Fibroblast of skin of left quadriceps (primary cell): Measurements from ENCODE around the gene PRR19.

Experiments
- DNase-seq, 2 experiments: peaks; one replicate each; pipeline ENCODE4 v3.0.0-alpha.2; 2013; ENCODE audit warnings: low read depth in 2 of 2

Gene PRR19

GRCh38 chr19:42271045-42271419, 30.9 kb upstream of the PRR19 start:
- DNase-seq: no peak

- DNase-seq: no peak
These were observed 29.9 kb upstream of the PRR19 start for GRCh38 chr19:42271861-42272534.

DNA sequence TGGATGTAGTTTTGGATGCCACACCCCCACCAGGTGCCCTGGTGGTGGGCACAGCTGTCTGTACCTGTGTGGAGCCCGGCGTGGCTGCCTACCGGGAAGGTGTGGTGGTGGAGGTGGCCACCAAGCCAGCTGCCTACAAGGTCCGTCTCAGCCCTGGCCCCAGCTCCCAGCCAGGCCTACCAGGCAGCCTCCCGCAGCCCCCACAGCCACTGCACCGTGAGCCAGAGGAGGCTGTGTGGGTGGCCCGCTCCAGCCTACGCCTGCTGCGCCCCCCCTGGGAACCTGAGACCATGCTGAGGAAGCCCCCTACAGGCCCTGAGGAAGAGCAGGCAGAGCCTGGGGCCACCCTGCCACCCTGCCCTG, 29.4 kb upstream of the PRR19 start:
- DNase-seq: no peak

DNA sequence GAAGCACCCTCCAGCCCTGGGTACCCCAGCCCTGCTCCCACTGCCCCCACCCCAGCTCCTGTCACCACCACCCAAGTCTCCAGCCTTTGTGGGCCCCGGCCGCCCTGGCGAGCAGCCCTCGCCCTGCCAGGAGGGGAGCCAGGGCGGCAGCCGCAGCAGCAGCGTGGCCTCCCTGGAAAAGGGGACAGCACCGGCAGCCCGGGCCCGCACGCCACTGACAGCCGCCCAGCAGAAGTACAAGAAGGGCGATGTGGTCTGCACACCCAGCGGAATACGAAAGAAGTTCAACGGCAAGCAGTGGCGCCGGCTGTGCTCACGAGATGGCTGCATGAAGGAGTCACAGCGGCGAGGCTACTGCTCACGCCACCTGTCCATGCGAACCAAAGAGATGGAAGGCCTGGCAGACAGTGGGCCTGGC, 28.9 kb upstream of the PRR19 start:
- no peak for DNase-seq

DNA sequence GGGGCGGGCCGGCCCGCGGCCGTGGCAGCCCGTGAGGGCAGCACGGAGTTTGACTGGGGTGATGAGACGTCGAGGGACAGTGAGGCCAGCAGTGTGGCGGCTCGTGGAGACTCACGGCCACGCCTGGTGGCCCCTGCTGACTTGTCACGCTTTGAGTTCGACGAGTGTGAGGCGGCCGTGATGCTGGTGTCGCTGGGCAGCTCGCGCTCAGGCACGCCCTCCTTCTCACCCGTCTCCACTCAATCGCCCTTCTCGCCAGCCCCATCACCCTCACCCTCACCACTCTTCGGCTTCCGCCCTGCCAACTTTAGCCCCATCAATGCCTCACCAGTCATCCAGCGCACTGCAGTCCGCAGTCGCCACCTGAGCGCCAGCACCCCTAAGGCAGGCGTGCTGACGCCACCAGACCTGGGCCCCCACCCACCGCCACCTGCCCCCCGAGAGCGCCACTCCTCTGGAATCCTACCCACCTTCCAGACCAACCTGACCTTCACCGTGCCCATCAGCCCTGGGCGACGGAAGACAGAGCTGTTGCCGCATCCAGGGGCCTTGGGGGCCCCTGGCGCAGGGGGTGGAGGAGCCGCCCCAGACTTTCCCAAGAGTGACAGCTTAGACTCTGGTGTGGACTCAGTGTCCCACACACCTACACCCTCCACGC, 28.4 kb upstream of the PRR19 start:
- DNase-seq: no peak

- DNase-seq: no peak
These were observed 27.8 kb upstream of the PRR19 start for GRCh38 chr19:42274065-42274682.

DNA sequence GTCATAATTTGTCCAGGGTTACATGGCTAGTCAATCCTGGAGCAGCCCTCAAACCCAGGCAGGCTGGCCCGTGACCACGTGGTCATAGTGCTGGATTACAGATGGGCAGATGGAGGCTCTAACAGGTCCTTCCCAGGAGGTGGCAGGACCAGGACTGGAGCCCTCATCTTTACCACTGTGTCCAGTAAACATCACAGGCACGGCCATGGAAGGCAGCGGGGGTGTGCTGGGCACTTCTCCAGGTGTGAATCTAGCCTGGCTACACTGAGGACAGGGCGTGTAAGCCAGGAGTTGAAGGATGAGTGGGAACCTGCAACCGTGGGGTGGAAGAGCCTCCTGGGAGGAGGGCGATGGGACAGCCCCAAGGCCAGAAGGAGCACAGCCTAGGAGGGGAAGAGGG, 26.8 kb upstream of the PRR19 start:
- no peak for DNase-seq

GRCh38 chr19:42275517-42275916, 26.4 kb upstream of the PRR19 start:
- DNase-seq: no peak

DNA sequence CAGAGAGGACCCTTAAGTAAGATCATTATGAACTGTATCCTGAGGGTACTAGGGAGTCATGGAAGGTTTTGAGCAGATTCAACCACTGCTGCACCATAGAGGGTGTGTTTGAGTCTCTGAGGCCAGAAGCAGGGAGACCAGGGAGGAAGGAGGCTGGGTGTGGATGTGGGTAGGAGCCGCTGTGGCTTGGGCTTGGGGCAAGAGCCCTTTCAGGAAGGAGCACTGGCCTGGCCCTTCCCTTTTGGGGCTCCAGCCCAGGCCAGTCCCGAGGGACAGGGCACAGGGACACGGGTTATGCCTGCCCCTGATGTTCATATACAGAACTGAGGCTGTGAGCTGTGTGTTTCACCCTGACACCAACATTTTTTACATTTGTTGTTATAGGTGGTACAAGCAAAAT, 25.6 kb upstream of the PRR19 start:
- no peak for DNase-seq

DNA sequence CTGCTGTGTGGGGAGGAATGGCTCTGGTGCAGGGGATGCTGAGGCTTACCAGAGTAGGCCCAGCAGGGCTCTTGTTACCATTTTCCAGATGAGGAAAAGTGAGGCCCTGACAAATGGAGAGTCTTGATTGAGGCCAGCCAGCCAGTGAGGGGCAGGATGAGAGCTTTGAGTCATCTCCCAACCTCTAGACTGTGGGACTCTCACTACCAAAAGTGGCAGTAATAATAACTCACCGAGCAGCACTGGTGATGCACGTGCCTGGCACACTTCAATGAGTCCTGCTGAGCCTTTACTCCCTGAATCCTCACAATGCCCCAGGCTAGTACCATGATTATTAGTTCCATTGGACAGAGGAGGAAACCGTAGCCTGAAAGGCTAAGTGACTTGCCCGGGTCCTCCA, 25.1 kb upstream of the PRR19 start:
- DNase-seq: no peak

DNA sequence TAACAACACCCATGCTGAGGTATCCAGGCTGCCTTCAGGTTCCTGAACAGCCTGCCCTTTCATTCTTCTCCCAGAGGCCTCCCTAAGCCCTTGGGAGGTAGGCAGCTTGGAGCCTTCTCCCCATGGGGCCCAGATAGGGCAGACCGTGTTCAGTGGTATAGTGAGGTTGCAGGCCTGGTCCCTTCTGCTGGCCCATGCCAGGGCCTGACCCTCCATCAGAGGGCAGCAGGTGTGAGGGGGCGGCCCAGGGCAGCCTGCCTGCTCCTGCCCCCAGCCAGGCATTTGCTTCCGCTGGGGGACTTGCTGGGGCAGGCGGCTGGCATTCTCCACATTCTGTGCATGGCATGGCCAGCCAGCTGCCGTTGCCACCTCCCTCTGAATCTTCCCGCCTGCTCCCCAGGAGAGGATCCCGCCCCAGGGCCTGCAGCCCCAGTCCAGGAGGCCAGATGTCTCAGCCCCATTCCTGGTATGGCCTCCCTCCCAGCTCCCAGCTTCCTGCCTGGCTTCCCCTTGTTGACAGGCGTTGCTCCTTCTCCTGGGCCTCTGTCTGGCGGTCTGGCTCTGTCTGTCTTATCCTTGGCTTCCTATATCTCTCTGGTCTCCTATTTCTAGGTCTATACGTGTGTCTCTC, 24.0 kb upstream of the PRR19 start:
- DNase-seq: no peak

DNA sequence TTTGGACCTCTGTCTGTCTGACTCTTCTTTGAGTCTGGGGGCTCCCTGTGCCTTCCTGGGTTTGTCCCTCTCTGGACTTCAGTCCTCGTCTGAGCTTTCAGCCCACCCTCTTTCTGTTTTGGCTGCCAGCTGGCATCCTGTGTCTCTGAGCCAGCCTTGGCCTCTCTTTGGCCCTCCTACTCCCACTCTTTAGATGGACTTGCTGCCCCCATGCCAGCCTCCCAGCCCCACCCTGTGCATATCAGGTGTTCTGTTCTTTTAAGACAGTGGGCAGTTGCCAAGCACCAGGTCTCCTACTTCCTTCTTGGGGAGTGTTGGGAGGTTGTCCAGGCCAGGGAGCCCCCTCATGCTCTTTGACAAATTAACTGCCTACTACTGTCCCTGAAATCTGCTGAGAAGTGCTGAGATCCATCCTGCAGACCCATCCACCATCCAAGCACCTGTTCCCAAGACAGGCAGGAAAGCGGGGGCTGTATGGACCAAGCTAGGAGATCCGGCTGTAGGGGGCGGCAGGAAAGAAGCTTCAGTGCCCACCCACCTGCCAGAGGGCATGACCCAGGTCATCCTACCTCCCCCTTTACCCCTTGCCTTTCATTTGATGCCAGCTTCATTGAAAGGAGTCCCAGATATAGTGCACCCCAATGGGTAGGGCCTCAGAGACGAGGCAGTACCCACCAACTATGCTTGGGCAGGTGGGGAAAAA, 23.3 kb upstream of the PRR19 start:
- DNase-seq: no peak

DNA sequence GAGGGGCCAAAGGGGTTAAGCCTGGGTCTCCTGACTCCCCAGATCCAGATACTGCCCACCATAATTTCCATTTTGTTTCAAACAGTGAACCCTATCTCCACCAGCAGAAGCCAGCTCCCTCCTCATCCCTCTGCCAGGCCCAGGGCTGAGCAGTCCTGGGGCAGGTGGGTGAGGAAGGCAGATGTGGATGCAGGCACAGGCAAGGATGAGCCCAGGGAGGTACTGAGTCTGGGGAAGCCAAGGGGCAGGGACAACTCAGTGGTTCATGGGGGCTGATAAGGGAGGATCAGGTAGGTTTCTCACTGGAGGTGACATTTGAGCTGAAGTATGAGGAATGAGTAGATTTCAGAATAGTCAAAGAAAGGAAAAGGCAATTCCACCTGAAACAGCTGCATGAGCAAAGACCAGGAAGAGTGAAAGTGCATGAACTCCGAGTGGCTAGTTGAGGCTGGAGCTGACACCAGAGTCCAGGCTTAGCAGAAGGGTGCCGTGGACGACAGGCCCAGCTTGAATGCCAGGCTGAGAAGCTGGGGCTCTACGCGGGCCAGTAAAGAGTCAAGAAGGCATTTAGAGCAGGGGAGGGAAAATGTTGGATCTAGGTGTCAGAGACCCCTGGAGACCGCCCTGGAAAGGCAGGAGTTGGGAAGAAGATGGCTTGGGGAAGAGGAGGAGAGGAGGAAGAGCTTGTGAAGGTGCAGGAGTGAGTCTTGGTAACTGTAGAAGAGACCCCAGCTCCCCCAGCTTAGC, 22.6 kb upstream of the PRR19 start:
- DNase-seq: no peak

DNA sequence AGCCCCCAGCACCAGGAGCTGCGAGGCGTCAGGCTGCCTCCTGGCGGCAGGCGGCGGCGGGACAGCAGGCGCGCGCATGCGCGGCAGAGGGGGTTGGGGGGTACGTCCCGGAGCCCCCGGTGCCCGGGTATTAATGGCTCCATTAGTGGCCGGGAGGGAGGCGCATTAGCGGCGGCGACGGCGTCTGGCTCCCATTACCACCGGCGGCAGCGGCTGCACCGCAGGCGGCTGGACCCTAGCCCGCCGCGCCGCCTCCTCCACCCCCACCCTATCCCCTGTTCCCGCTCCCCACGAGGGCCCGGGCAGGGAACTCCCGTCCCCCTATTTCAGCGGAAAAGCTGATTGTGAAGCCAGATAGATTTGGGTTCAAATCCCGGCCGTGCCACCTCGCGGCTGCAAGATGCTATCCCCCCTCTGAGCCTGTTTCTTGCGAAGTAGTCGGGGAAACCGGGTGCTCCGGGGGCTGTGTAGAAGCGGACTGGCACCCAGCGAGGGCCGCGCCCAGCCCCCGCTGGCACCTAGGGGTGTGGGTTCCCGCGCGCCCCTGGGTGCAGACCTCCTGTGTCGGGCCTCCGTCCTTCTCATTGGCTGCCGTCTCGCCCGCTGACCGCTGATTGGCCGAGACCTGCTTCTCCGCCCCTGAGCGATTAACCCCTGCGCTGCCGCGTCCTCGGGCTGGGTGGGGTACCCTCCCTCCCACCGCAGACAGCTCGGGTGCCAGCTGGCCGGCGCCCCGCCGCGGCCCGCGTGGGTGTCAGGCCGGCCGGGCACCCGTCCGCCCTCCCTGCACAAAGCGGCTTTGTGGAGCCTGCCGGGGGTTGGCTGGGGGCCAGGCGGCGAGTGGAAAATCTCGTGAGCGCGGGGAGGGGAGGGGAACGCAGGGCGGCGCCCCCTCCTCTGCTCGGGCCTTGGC, 21.8 kb upstream of the PRR19 start:
- DNase-seq: peak; percentile 81 to 82

- DNase-seq: no peak
These were observed 21.2 kb upstream of the PRR19 start for GRCh38 chr19:42280815-42281145.

GRCh38 chr19:42281146-42281826, 20.6 kb upstream of the PRR19 start:
- DNase-seq: no peak

DNA sequence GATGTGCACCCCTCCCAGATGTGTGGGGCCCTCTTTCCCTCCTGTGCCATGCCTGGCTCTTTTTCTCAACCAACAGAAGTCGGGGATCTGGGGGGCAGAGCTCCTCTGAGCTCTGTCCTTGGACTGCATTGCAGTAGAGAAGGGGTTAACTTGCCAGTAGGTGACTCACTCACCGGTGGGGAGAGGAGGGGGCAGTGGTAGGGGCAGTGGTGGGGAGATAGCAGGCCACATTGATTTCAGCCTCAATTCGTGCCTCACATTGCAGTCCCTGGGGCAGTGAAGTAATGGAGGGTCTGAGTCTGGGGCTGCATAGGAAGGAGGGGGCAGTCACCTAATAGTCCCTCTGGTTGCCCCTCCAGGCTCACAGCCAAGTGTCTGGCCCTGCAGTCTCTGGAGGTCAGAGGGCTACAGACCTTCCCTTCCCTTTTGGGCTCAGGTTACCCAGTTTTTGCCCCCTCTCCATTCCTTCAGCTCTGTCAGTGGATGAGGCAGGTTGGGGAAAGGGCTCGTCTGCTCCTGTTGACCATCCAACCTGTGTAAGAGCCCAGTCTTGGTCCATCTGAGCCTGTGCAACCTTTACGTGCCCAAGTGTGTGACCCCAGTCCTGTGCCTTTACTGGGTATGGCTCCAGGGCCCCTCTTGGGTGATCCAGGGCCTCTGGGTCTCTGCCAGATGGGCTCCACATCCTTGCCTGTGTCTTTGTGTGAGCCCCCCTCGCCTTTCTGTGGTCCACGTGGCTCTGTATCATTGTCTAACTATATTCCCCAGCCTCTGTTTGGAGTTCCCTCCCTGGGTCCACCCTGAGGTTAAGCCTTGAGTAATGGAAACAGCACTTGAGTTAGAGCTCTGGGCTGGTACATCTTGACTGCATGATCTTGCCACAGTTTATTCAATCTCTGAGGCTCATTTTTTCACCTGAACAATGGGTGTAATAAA, 19.8 kb upstream of the PRR19 start:
- no peak for DNase-seq

DNA sequence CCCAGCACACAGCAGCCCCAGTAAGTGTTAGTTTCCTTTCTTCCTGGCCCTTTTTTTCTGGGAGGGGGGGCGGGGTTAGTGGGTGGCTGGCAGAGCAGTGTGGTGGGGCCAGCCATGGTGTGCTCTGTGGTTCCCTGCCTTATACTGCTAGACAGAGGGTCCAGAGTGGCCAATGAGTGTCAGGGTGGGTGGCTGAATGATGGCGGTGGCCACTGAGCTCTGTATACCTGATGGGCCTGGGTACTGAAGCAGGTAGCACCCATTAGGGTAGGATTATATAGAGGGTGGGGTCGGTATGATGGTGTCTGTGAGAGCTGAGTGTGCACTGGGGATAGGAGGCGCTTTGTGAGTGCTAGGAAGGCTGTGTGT, 19.1 kb upstream of the PRR19 start:
- no peak for DNase-seq
